ENCODE results near the gene PTPN2. TPM values are rescaled to one million over a fixed set of nuclear protein-coding genes. Genes with fewer than 3 reads are reported as not detected.

PTPN2 gene
- total RNA-seq, 1 experiment from 2014 or later: 44.7 TPM

DNA sequence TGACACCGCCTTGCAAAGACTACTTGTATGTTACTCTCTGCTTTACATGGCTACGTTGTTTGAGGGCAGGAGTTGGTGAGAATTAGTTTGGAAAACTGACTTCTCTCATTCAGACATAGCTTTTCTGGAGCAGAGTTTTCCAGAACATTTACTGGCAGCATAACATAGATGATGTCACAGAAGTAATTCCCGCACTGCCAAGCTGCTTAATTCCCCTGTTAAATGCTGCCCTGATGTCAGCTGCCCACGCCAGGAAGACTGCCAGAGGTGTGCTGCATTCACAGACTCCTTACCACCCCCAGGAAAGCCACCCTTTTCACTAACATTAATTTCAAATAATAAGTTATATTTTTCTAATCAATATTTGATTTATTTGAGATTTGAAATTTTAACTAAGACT is 24.7 kb upstream of the PTPN2 start:
- no peak for DNase-seq (ENCODE audit: low spot score)
- Histone ChIP-seq H3K27me3 (replicated peaks; ENCODE audit: insufficient read depth, low read depth, low read length, poor library complexity) (no peaks in the 10 kb centered on the region), H3K9me3 (ENCODE audit: low read depth, low read length, poor library complexity, severe bottlenecking) (no peaks in the 10 kb centered on the region), H3K4me1 (ENCODE audit: insufficient read depth, low read length, poor library complexity, severe bottlenecking) (no peaks in the 10 kb centered on the region), H3K4me3 (ENCODE audit: low read depth, low read length, poor library complexity, severe bottlenecking) (no peak overlapping the region), H3K27ac (ENCODE audit: low read depth, low read length, poor library complexity, severe bottlenecking) (no peak overlapping the region), H3K36me3 (ENCODE audit: insufficient read depth, low read length, poor library complexity, severe bottlenecking) (no peaks in the 10 kb centered on the region)
- no peak for TF ChIP-seq EZH2 (IDR thresholded peaks at IDR 0.05; ENCODE audit: borderline replicate concordance, low read depth, low read length, poor library complexity, severe bottlenecking)
- TF ChIP-seq, protein P1, sequence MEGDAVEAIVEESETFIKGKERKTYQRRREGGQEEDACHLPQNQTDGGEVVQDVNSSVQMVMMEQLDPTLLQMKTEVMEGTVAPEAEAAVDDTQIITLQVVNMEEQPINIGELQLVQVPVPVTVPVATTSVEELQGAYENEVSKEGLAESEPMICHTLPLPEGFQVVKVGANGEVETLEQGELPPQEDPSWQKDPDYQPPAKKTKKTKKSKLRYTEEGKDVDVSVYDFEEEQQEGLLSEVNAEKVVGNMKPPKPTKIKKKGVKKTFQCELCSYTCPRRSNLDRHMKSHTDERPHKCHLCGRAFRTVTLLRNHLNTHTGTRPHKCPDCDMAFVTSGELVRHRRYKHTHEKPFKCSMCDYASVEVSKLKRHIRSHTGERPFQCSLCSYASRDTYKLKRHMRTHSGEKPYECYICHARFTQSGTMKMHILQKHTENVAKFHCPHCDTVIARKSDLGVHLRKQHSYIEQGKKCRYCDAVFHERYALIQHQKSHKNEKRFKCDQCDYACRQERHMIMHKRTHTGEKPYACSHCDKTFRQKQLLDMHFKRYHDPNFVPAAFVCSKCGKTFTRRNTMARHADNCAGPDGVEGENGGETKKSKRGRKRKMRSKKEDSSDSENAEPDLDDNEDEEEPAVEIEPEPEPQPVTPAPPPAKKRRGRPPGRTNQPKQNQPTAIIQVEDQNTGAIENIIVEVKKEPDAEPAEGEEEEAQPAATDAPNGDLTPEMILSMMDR (conservative IDR thresholded peaks at IDR 0.05; ENCODE audit: low read depth, low read length): no peak
- no TSS peak for BruUV-seq (replicated peaks)
- ChIA-PET CTCF (no interaction called here), POLR2A (ENCODE audit: low non-redundant PET) (no interaction called here)
- intact Hi-C loops (cut with micrococcal nuclease; ENCODE audit: unreplicated experiment): no loop called here

DNA sequence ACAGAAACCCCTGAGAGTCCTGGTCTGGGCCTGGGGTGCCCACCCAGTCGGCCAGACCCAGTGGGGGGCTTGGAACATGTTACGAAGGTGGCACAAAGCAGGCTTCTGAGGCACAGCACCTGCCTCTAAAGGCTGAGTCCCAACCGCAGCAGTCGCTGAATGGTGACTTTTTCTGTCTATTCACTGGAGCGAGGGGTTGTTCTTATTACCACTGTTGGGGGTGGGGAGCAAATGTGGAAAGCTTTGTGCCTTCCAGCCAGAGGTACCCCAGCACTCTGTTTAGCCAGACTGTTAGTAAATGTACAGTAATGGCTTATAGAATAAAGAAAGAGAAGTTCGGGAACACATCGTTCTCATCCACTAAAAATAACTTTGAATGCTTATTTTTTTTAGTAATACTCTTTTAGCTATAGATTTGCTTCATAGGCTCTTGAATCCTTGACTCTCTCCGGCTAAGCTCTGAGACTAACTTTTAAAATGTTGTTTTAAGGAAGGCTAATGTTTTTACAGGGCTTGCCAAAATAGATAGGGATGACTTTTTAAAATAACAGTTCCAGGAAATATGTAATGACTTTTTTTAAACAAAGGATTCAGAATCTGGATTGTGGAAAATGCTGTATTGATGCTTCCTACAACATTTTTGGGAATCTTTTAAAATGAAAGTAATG is 23.4 kb upstream of the PTPN2 start:
- DNase-seq (ENCODE audit: low spot score): no peak
- Histone ChIP-seq H3K27me3 (replicated peaks; ENCODE audit: insufficient read depth, low read depth, low read length, poor library complexity) (no peaks in the 10 kb centered on the region), H3K4me3 (ENCODE audit: low read depth, low read length, poor library complexity, severe bottlenecking) (no peak overlapping the region), H3K27ac (ENCODE audit: low read depth, low read length, poor library complexity, severe bottlenecking) (no peak overlapping the region), H3K4me1 (ENCODE audit: insufficient read depth, low read length, poor library complexity, severe bottlenecking) (no peaks in the 10 kb centered on the region), H3K9me3 (ENCODE audit: low read depth, low read length, poor library complexity, severe bottlenecking) (no peaks in the 10 kb centered on the region), H3K36me3 (ENCODE audit: insufficient read depth, low read length, poor library complexity, severe bottlenecking) (no peaks in the 10 kb centered on the region)
- intact Hi-C loops (cut with micrococcal nuclease; ENCODE audit: unreplicated experiment): no loop called here
- no TSS peak for BruUV-seq (replicated peaks)
- ChIA-PET CTCF (no interaction called here), POLR2A (ENCODE audit: low non-redundant PET) (no interaction called here)
- no peak for TF ChIP-seq EZH2 (IDR thresholded peaks at IDR 0.05; ENCODE audit: borderline replicate concordance, low read depth, low read length, poor library complexity, severe bottlenecking)
- TF ChIP-seq, protein P1 (conservative IDR thresholded peaks at IDR 0.05; ENCODE audit: low read depth, low read length): no peak

DNA sequence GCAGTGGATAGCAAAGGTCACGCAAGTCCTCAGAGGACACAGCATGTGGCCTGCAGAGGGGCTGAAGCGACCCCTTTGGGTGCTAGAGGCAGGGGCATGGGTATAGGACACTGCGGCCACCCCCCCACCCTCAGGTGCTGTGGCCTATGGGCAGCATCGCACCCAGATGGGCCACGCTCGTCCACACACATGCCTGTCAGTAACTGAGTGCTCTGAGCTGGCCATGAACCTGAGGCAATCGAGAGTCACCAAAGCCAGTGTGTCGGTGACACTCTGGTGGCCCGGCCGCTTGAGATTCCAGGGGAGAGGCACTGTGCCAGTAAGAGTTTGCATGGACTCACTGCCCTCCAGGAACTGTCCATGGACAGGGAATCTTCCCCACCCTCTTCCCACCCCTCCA is 22.7 kb upstream of the PTPN2 start:
- ChIA-PET POLR2A (ENCODE audit: low non-redundant PET) (no interaction called here), CTCF (no interaction called here)
- Histone ChIP-seq H3K27me3 (replicated peaks; ENCODE audit: insufficient read depth, low read depth, low read length, poor library complexity) (no peaks in the 10 kb centered on the region), H3K4me3 (ENCODE audit: low read depth, low read length, poor library complexity, severe bottlenecking) (no peak overlapping the region), H3K4me1 (ENCODE audit: insufficient read depth, low read length, poor library complexity, severe bottlenecking) (no peaks in the 10 kb centered on the region), H3K27ac (ENCODE audit: low read depth, low read length, poor library complexity, severe bottlenecking) (no peak overlapping the region), H3K36me3 (ENCODE audit: insufficient read depth, low read length, poor library complexity, severe bottlenecking) (no peaks in the 10 kb centered on the region), H3K9me3 (ENCODE audit: low read depth, low read length, poor library complexity, severe bottlenecking) (no peaks in the 10 kb centered on the region)
- intact Hi-C loops (cut with micrococcal nuclease; ENCODE audit: unreplicated experiment): no loop called here
- TF ChIP-seq EZH2 (IDR thresholded peaks at IDR 0.05; ENCODE audit: borderline replicate concordance, low read depth, low read length, poor library complexity, severe bottlenecking): no peak
- TF ChIP-seq, protein P1 (conservative IDR thresholded peaks at IDR 0.05; ENCODE audit: low read depth, low read length): no peak
- BruUV-seq (replicated peaks): no TSS peak
- DNase-seq (ENCODE audit: low spot score): no peak

Measured in A673 (cell line).